ENCODE measurements around the gene GPR132. TPM values are rescaled to one million over a fixed set of nuclear protein-coding genes. Genes with fewer than 3 reads are reported as not detected.
A peak's percentile ranks its signal among the peaks of the same experiment; 100 is the strongest.
"Not testable (repeated sequence)": the region's sequence is repeated elsewhere in the genome, so short reads cannot be mapped to it uniquely, and the experiment has no call there.

GPR132 gene
- total RNA-seq, 1 donor from 2014 or later, result 0.57 TPM

DNA sequence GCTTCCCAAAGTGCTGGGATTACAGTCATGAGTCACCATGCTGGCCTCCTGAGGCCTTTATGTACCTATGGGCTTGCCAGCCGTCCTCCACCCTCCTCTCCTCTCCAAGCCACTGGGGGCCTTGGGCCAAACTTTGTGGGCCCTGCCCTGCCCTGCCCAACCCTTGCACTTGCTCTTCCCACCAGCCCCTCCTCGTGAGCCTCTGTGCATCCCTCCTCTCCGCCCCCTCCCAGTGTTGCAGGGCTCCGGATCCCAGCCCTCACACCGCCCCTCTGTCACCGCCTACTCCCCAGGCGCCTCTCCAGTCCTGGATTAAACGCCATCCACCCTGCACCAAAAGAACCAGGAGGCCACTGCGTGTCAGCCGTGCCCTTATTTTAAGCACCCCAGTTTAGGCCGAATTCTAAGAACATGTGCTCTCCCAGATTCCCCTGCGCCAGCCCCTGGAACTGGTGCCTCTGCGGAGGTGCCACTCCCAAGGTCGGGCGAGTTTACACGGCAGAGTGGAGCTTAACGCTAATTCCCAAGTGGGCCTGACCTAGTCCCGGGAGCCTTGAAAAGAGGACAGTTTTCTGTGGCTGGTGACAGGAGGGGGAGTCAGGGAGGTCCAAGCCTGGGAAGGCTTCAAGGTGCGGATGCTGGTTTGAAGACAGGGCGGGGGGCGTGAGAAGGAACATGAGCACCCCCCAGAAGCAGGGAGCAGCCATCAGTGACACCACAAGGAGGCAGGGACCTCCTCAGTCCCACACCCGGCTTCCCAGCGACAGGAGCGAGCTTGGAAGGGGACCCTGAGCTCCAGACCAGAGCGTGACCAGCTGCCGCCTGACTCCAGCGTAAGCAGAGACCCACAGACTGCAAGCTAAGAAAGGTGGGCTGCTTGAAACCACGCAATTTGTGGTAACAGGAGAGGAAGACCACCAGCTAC is 23.1 kb downstream of the GPR132 start:
- H3K9me3 Mint-ChIP-seq (ENCODE audit: low read depth), result no peaks in the 10 kb centered on the region
- H3K27ac Mint-ChIP-seq, result peak overlapping the region; percentile 33
- H3K4me3 Mint-ChIP-seq (ENCODE audit: low read depth), result no peak overlapping the region
- H3K36me3 Mint-ChIP-seq (ENCODE audit: insufficient read depth), result no peaks in the 10 kb centered on the region
- H3K4me1 Mint-ChIP-seq (ENCODE audit: low read depth), result peaks cover 2% of the 10 kb centered on the region
- TF ChIP-seq, protein P1, sequence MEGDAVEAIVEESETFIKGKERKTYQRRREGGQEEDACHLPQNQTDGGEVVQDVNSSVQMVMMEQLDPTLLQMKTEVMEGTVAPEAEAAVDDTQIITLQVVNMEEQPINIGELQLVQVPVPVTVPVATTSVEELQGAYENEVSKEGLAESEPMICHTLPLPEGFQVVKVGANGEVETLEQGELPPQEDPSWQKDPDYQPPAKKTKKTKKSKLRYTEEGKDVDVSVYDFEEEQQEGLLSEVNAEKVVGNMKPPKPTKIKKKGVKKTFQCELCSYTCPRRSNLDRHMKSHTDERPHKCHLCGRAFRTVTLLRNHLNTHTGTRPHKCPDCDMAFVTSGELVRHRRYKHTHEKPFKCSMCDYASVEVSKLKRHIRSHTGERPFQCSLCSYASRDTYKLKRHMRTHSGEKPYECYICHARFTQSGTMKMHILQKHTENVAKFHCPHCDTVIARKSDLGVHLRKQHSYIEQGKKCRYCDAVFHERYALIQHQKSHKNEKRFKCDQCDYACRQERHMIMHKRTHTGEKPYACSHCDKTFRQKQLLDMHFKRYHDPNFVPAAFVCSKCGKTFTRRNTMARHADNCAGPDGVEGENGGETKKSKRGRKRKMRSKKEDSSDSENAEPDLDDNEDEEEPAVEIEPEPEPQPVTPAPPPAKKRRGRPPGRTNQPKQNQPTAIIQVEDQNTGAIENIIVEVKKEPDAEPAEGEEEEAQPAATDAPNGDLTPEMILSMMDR (IDR thresholded peaks at IDR 0.05; ENCODE audit: unreplicated experiment), result no peak
- DNase-seq (ENCODE audit: low spot score, unreplicated experiment), result no peak
- peaks cover 33% of the 10 kb centered on the region for H3K27me3 Mint-ChIP-seq

DNA sequence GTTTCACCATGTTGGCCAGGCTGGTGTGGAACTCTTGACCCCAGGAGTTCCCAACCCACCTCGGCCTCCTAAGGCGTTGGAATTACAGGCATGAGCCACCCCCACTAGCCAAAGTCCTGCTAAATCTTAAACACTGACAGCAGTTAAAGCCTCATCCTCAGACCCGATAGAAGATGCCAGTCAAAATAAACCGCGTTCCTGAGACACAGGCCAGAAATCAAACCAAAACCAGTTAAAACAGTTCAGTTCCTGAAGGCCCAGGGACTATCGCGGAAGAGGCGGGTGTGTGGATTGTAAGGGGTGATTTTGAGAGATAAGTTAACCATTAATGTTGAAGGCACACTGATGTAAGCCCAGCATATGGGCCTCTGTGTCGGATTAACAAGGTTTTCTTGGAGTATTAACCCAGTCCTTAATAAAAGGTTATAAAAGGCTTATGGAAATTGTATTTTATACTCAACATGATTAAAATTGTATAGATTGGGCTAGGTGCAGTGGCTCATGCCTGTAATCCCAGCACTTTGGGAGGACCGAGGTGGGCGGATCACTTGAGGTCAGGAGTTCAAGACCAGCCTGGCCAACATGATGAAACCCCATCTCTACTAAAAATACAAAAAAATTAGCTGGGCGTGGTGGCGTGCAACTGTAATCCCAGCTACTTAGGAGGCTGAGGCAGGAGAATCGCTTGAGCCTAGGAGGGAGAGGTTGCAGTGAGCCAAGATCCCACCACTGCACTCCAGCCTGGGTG is 25.6 kb downstream of the GPR132 start:
- Mint-ChIP-seq H3K4me3 (ENCODE audit: low read depth) (no peak overlapping the region), H3K27me3 (peaks cover 28% of the 10 kb centered on the region), H3K27ac (no peak overlapping the region), H3K36me3 (ENCODE audit: insufficient read depth) (no peaks in the 10 kb centered on the region), H3K9me3 (ENCODE audit: low read depth) (no peaks in the 10 kb centered on the region), H3K4me1 (ENCODE audit: low read depth) (peaks cover 2% of the 10 kb centered on the region)
- TF ChIP-seq, protein P1 (IDR thresholded peaks at IDR 0.05; ENCODE audit: unreplicated experiment), result no peak
- no peak for DNase-seq (ENCODE audit: low spot score, unreplicated experiment)

DNA sequence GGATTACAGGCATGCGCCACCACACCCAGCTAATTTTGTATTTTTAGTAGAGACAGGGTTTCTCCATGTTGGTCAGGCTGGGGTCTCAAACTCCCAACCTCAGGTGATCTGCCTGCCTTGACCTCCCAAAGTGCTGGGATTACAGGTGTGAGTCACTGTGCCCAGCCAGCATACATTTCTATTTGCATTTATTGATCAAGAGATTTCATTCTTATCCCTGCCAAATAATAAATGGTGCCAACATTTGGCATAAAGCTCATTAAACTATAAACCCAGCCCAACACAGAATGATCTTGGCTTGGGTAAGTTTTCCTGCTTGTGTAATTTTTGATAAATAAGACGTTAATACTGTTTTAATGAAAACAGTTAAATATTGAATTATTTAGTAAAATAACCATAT is 29.6 kb downstream of the GPR132 start:
- H3K36me3 Mint-ChIP-seq (ENCODE audit: insufficient read depth); DNase-seq (ENCODE audit: low spot score, unreplicated experiment): not testable (repeated sequence)

DNA sequence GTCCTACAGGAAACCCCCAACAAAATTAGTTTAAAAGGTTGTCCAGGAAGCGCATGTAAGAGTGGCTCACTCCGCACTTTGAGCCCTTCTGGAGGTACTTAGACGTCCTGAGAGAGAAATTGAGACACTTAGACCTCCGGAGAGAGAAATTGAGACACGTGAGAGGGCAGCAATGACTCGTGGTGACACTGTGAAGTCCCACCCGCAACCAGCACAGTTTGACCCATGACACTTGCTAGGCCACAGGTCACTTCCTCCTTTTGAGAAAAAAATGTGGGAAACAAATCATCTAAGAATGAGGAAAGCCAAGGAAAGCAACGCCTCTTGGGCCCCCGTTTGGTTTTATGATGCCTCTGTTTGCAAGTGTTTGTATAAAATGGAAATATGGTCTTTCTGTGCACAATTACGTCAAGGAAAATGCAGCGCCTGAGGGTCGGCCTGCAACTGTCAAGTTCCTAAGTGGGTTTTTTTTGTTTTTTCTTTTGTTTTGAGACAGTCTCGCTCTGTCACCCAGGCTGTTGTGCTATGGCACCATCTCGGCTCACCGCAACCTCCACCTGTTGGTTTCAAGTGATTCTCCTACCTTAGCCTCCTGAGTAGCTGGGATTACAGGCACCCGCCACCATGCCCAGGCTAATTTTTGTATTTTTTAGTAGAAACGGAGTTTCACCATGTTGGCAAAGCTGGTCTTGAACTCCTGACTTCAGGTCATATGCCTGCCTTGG is 30.8 kb downstream of the GPR132 start:
- H3K9me3 Mint-ChIP-seq (ENCODE audit: low read depth), result no peaks in the 10 kb centered on the region
- no peak for DNase-seq (ENCODE audit: low spot score, unreplicated experiment)
- peaks cover 40% of the 10 kb centered on the region for H3K27me3 Mint-ChIP-seq
- no peak overlapping the region for H3K27ac Mint-ChIP-seq
- H3K4me3 Mint-ChIP-seq (ENCODE audit: low read depth), result no peak overlapping the region
- peaks cover 2% of the 10 kb centered on the region for H3K4me1 Mint-ChIP-seq (ENCODE audit: low read depth)
- no peaks in the 10 kb centered on the region for H3K36me3 Mint-ChIP-seq (ENCODE audit: insufficient read depth)
- TF ChIP-seq, protein P1 (IDR thresholded peaks at IDR 0.05; ENCODE audit: unreplicated experiment), result no peak

More for the DNA sequence above, 29.6 kb downstream of the GPR132 start:
- H3K27me3 Mint-ChIP-seq, result peaks cover 38% of the 10 kb centered on the region
- not testable (repeated sequence) for H3K4me3 Mint-ChIP-seq (ENCODE audit: low read depth); H3K4me1 Mint-ChIP-seq (ENCODE audit: low read depth); H3K27ac Mint-ChIP-seq; H3K9me3 Mint-ChIP-seq (ENCODE audit: low read depth)

DNA sequence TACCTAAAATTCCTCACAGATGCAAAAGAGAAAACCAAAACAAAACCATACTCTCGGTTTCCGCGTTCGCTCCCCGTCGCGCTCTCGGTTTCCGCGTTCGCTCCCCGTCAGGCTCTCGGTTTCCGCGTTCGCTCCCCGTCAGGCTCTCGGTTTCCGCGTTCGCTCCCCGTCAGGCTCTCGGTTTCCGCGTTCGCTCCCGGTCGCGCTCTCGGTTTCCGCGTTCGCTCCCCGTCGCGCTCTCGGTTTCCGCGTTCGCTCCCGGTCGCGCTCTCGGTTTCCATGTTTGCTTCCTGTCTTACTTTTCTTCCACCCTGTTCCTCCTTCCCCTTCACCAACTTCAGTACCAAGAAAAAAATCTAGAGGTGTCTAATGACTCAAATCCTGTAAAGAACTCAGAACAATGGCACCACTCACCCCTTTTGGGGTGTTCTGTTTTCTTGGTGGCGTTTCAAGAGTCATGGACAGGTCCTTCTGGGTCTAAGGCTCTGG is 31.8 kb downstream of the GPR132 start:
- H3K27ac Mint-ChIP-seq; H3K36me3 Mint-ChIP-seq (ENCODE audit: insufficient read depth); DNase-seq (ENCODE audit: low spot score, unreplicated experiment); H3K9me3 Mint-ChIP-seq (ENCODE audit: low read depth); H3K4me1 Mint-ChIP-seq (ENCODE audit: low read depth): not testable (repeated sequence)
- Mint-ChIP-seq H3K4me3 (ENCODE audit: low read depth) (peak overlapping the region; percentile 58), H3K27me3 (peaks cover 47% of the 10 kb centered on the region)

DNA sequence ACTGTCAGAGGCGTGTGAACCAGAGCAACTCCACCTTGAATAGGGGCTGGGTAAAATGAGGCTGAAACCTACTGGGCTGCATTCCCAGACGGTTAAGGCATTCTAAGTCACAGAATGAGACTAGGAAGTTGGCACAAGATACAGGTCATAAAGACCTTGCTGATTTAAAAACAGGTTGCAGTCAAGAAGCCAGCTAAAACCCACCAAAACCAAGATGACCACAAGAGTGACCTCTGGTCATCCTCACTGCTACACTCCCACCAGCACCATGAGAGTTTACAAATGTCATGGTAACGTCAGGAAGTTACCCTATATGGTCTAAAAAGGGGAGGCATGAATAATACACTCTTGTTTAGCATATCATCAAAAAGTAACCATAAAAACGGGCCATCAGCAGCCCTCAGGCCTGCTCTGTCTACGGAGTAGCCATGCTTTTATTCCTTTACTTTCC is 32.8 kb downstream of the GPR132 start:
- H3K27ac Mint-ChIP-seq; H3K4me1 Mint-ChIP-seq (ENCODE audit: low read depth); H3K36me3 Mint-ChIP-seq (ENCODE audit: insufficient read depth); H3K9me3 Mint-ChIP-seq (ENCODE audit: low read depth); DNase-seq (ENCODE audit: low spot score, unreplicated experiment); H3K4me3 Mint-ChIP-seq (ENCODE audit: low read depth): not testable (repeated sequence)
- H3K27me3 Mint-ChIP-seq, result peaks cover 56% of the 10 kb centered on the region
